ENCODE data around the gene GPR183. TPM values are rescaled to one million over a fixed set of nuclear protein-coding genes. Genes with fewer than 3 reads are reported as not detected.
A peak's percentile ranks its signal among the peaks of the same experiment; 100 is the strongest.

The GPR183 gene
- total RNA-seq, 1 donor from 2014 or later: 147 TPM

- H3K4me3 Mint-ChIP-seq (ENCODE audit: low read depth): peak overlapping the region; percentile 98
- peaks cover 76% of the 10 kb centered on the region for H3K36me3 Mint-ChIP-seq (ENCODE audit: low read depth)
- peaks cover 63% of the 10 kb centered on the region for H3K4me1 Mint-ChIP-seq (ENCODE audit: low read depth)
- intact Hi-C loops (cut with micrococcal nuclease): no loop called here
- no peaks in the 10 kb centered on the region for H3K9me3 Mint-ChIP-seq
- peak overlapping the region; percentile 95 for H3K27ac Mint-ChIP-seq
- no peak for DNase-seq (ENCODE audit: low spot score)
- no peaks in the 10 kb centered on the region for H3K27me3 Mint-ChIP-seq (ENCODE audit: low read depth)
Measured at GRCh38 chr13:99305158-99305557, 2.0 kb downstream of the GPR183 start.

- Mint-ChIP-seq H3K4me1 (ENCODE audit: low read depth) (peaks cover 63% of the 10 kb centered on the region), H3K9me3 (no peaks in the 10 kb centered on the region), H3K27ac (peak overlapping the region; percentile 95), H3K4me3 (ENCODE audit: low read depth) (peak overlapping the region; percentile 98), H3K27me3 (ENCODE audit: low read depth) (no peaks in the 10 kb centered on the region), H3K36me3 (ENCODE audit: low read depth) (peaks cover 82% of the 10 kb centered on the region)
- no peak for DNase-seq (ENCODE audit: low spot score)
- intact Hi-C loops (cut with micrococcal nuclease): loop anchor here (5.0 kb wide), 1 partner anchor 37 kb away; no protein-coding TSS in a partner anchor
Measured at GRCh38 chr13:99304541-99304940, 2.7 kb downstream of the GPR183 start.

- peak; percentile 55 for DNase-seq (ENCODE audit: low spot score)
Measured at GRCh38 chr13:99303863-99304521, 3.2 kb downstream of the GPR183 start.

GRCh38 chr13:99302637-99303505 is 4.3 kb downstream of the GPR183 start:
- Mint-ChIP-seq H3K9me3 (no peaks in the 10 kb centered on the region), H3K27ac (peak overlapping the region; percentile 95), H3K27me3 (ENCODE audit: low read depth) (no peaks in the 10 kb centered on the region), H3K36me3 (ENCODE audit: low read depth) (peaks cover 86% of the 10 kb centered on the region), H3K4me3 (ENCODE audit: low read depth) (peak overlapping the region; percentile 98), H3K4me1 (ENCODE audit: low read depth) (peaks cover 65% of the 10 kb centered on the region)
- intact Hi-C loops (cut with micrococcal nuclease): loop anchor here (5.0 kb wide), 1 partner anchor 36 kb away; no protein-coding TSS in a partner anchor
- no peak for DNase-seq (ENCODE audit: low spot score)

More at GRCh38 chr13:99303863-99304521, 3.2 kb downstream of the GPR183 start:
- H3K9me3 Mint-ChIP-seq: no peaks in the 10 kb centered on the region
- H3K27ac Mint-ChIP-seq: peak overlapping the region; percentile 95
- H3K36me3 Mint-ChIP-seq (ENCODE audit: low read depth): peaks cover 87% of the 10 kb centered on the region
- peaks cover 64% of the 10 kb centered on the region for H3K4me1 Mint-ChIP-seq (ENCODE audit: low read depth)
- no peaks in the 10 kb centered on the region for H3K27me3 Mint-ChIP-seq (ENCODE audit: low read depth)
- H3K4me3 Mint-ChIP-seq (ENCODE audit: low read depth): peak overlapping the region; percentile 98
- intact Hi-C loops (cut with micrococcal nuclease): loop anchor here (5.0 kb wide), 1 partner anchor 37 kb away; no protein-coding TSS in a partner anchor

- peak overlapping the region; percentile 98 for H3K4me3 Mint-ChIP-seq (ENCODE audit: low read depth)
- peaks cover 89% of the 10 kb centered on the region for H3K36me3 Mint-ChIP-seq (ENCODE audit: low read depth)
- intact Hi-C loops (cut with micrococcal nuclease): loop anchor here (5.0 kb wide), 1 partner anchor 35 kb away; no protein-coding TSS in a partner anchor
- DNase-seq (ENCODE audit: low spot score): no peak
- H3K27ac Mint-ChIP-seq: peak overlapping the region; percentile 95
- H3K27me3 Mint-ChIP-seq (ENCODE audit: low read depth): no peaks in the 10 kb centered on the region
- H3K4me1 Mint-ChIP-seq (ENCODE audit: low read depth): peaks cover 66% of the 10 kb centered on the region
- H3K9me3 Mint-ChIP-seq: no peaks in the 10 kb centered on the region
Measured at GRCh38 chr13:99301913-99302636, 5.1 kb downstream of the GPR183 start.

- Mint-ChIP-seq H3K36me3 (ENCODE audit: low read depth) (peaks cover 88% of the 10 kb centered on the region), H3K4me3 (ENCODE audit: low read depth) (peak overlapping the region; percentile 30)
Measured at GRCh38 chr13:99301056-99301838, 6.0 kb downstream of the GPR183 start.

GRCh38 chr13:99299920-99300341 is 7.3 kb downstream of the GPR183 start:
- Mint-ChIP-seq H3K27me3 (ENCODE audit: low read depth) (no peaks in the 10 kb centered on the region), H3K9me3 (no peaks in the 10 kb centered on the region), H3K36me3 (ENCODE audit: low read depth) (peaks cover 87% of the 10 kb centered on the region), H3K4me3 (ENCODE audit: low read depth) (peak overlapping the region; percentile 72), H3K4me1 (ENCODE audit: low read depth) (peaks cover 79% of the 10 kb centered on the region), H3K27ac (peak overlapping the region; percentile 77)
- intact Hi-C loops (cut with micrococcal nuclease): loop anchor here (2.0 to 5.0 kb wide), 4 partner anchors 17 to 202 kb away; partner anchors contain the start of gene TM9SF2
- DNase-seq (ENCODE audit: low spot score): no peak

More at GRCh38 chr13:99301056-99301838, 6.0 kb downstream of the GPR183 start:
- DNase-seq (ENCODE audit: low spot score): no peak
- Mint-ChIP-seq H3K27me3 (ENCODE audit: low read depth) (no peaks in the 10 kb centered on the region), H3K4me1 (ENCODE audit: low read depth) (peaks cover 69% of the 10 kb centered on the region), H3K27ac (peak overlapping the region; percentile 42), H3K9me3 (no peaks in the 10 kb centered on the region)
- intact Hi-C loops (cut with micrococcal nuclease): loop anchor here (5.0 kb wide), 1 partner anchor 34 kb away; no protein-coding TSS in a partner anchor

GRCh38 chr13:99299256-99299919 is 7.8 kb downstream of the GPR183 start:
- Mint-ChIP-seq H3K9me3 (no peaks in the 10 kb centered on the region), H3K27ac (peak overlapping the region; percentile 84), H3K4me1 (ENCODE audit: low read depth) (peaks cover 78% of the 10 kb centered on the region), H3K4me3 (ENCODE audit: low read depth) (peak overlapping the region; percentile 72), H3K36me3 (ENCODE audit: low read depth) (peaks cover 84% of the 10 kb centered on the region), H3K27me3 (ENCODE audit: low read depth) (no peaks in the 10 kb centered on the region)
- intact Hi-C loops (cut with micrococcal nuclease): loop anchor here (2.0 to 5.0 kb wide), 3 partner anchors 17 to 203 kb away; partner anchors contain the start of gene TM9SF2
- no peak for DNase-seq (ENCODE audit: low spot score)

- no peak for DNase-seq (ENCODE audit: low spot score)
- Mint-ChIP-seq H3K27me3 (ENCODE audit: low read depth) (no peaks in the 10 kb centered on the region), H3K36me3 (ENCODE audit: low read depth) (peaks cover 84% of the 10 kb centered on the region), H3K27ac (peak overlapping the region; percentile 87), H3K4me3 (ENCODE audit: low read depth) (peak overlapping the region; percentile 79), H3K4me1 (ENCODE audit: low read depth) (peaks cover 78% of the 10 kb centered on the region), H3K9me3 (no peaks in the 10 kb centered on the region)
- intact Hi-C loops (cut with micrococcal nuclease): loop anchor here (2.0 to 5.0 kb wide), 3 partner anchors 15 to 204 kb away; partner anchors contain the start of gene TM9SF2
Measured at GRCh38 chr13:99298056-99298455, 9.1 kb downstream of the GPR183 start.

- H3K4me3 Mint-ChIP-seq (ENCODE audit: low read depth): peak overlapping the region; percentile 79
- no peaks in the 10 kb centered on the region for H3K9me3 Mint-ChIP-seq
- peaks cover 84% of the 10 kb centered on the region for H3K36me3 Mint-ChIP-seq (ENCODE audit: low read depth)
- H3K4me1 Mint-ChIP-seq (ENCODE audit: low read depth): peaks cover 76% of the 10 kb centered on the region
- intact Hi-C loops (cut with micrococcal nuclease): loop anchor here (1.0 to 5.0 kb wide), 4 partner anchors 10 to 205 kb away; partner anchors contain the start of genes GPR183 and TM9SF2
- H3K27ac Mint-ChIP-seq: peak overlapping the region; percentile 87
- H3K27me3 Mint-ChIP-seq (ENCODE audit: low read depth): no peaks in the 10 kb centered on the region
- no peak for DNase-seq (ENCODE audit: low spot score)
Measured at GRCh38 chr13:99297331-99297730, 9.9 kb downstream of the GPR183 start.

- no peaks in the 10 kb centered on the region for H3K9me3 Mint-ChIP-seq
- no peak for DNase-seq (ENCODE audit: low spot score)
- peaks cover 87% of the 10 kb centered on the region for H3K36me3 Mint-ChIP-seq (ENCODE audit: low read depth)
- intact Hi-C loops (cut with micrococcal nuclease): loop anchor here (1.0 to 5.0 kb wide), 6 partner anchors 8 to 206 kb away; partner anchors contain the start of gene TM9SF2
- peak overlapping the region; percentile 73 for H3K4me3 Mint-ChIP-seq (ENCODE audit: low read depth)
- peak overlapping the region; percentile 87 for H3K27ac Mint-ChIP-seq
- peaks cover 74% of the 10 kb centered on the region for H3K4me1 Mint-ChIP-seq (ENCODE audit: low read depth)
- H3K27me3 Mint-ChIP-seq (ENCODE audit: low read depth): no peaks in the 10 kb centered on the region
Measured at GRCh38 chr13:99296398-99296797, 10.8 kb downstream of the GPR183 start.
